GM19238 (cell line): ENCODE measurements around the gene DGKG.

Source experiments
- DNase-seq: peaks from one replicate; pipeline ENCODE4 v3.0.0; 2011; ENCODE audit warnings: low spot score; ENCODE audit not compliant: insufficient read length

DGKG gene

GRCh38 chr3:186178412-186178811 is 183.6 kb downstream of the DGKG start:
- DNase-seq, result no peak

- no peak for DNase-seq
Observed at GRCh38 chr3:186176373-186176990, 185.6 kb downstream of the DGKG start.

- DNase-seq, result no peak
Observed at GRCh38 chr3:186173224-186173815, 188.7 kb downstream of the DGKG start.

- DNase-seq, result no peak
Observed at GRCh38 chr3:186172353-186172752, 189.7 kb downstream of the DGKG start.

DNA sequence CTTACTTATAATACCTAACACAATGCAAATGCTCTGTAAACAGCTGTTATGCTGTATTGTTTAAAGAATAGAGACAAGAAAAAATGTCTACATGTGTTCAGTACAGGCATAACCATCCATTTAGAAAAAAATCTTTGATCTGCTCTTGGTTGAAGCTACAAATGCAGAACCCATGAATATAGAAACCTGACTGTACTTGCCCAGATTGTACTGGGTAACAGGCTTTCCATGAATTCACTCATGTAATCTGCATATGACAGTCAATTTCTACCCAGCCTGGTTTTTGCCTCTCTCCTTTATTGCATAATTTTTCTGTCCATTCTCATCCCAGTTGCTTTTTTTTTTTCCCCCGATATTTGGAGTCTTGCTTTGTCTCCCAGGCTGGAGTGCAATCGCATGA is 190.5 kb downstream of the DGKG start:
- no peak for DNase-seq

GRCh38 chr3:186170516-186170915 is 191.5 kb downstream of the DGKG start:
- no peak for DNase-seq

GRCh38 chr3:186169379-186169778 is 192.7 kb downstream of the DGKG start:
- no peak for DNase-seq

DNA sequence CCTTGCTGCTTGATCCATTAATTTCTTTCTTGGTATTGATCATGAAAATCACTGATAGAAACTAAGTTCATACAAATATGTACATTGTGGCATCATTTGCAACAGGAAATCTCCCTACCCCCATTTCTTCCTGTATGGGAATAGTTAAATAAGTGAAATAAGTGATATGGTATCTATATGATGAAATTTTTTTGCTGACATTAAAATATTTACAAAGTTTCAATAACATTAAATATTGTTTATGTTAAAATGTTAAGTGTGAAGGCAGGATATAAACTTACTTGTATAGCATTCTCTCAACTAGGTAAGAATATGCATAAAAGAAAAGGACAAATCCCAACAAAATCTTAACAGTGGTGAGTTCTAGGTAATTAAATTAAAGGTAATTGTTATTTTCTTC is 193.1 kb downstream of the DGKG start:
- no peak for DNase-seq

DNA sequence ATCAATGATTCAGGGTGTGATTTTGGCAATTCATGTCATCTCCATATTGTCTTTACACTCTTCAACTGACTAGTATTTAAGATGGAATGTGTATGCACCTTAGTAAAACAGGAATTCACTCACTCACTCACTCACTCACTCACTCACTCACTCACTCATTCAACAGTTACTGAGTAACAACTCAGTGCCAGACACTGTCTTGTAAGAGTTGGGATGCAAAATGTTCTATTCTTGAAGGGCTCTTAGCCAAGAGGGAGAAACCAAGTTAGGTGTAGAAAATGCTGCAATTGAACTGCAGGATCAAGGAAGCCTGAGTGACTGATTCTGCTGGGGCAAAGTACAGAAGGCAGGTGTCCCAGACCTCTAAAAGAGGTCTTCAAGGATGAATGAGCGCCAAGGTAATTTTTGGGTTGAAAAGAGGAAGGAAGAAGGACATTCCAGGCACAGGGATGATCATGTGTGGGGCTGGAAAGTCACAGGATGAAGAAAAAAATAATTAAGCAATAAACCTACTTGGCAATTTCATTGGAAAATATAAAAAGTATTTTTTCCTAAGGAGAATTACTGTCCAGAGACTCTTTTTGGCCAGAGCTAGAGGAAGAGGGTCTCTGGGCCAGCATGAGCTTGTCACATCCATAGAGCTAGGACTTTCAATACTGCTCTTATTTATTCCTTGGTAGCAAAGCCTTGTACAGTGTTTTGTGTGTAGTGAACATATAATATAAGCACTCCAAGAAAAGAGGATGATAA is 194.2 kb downstream of the DGKG start:
- DNase-seq, result no peak

GRCh38 chr3:186166491-186167288 is 195.3 kb downstream of the DGKG start:
- no peak for DNase-seq

DNA sequence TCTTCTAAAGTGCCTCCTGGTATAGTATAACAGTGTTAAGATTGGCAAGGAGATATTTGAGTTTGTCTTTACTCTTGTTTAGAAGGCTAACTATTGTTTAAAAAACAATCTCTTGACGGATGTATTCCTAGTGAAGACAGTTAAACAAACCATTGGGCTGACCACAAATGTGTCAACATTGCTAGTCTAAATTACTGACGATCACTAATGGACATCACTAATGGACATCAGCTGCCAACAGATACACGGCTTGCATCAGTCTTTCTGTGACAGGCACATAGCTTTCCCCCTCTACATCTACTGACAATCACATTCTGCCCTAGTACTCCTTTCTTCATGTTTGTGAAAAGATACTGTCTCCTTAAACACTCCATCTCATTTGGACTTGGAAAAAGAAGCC is 196.0 kb downstream of the DGKG start:
- no peak for DNase-seq

DNA sequence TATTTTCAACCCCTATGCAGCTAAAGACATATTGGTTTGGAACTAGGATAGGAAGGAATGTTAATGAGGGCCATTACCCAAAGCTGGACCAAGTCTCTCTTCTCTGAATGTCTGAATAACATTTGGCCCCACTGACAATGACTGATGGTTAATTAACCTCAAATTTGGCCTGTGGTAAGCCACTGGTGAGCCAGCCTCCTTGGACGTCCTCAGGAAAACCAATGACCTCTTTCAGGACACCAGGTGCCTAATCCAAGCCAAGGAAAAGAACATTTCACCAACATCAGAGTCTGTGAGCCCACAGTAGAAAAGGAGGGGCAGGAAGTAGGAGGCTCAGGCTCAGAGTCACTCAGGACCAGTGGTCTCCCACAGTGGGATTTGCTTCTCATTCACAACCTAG is 196.7 kb downstream of the DGKG start:
- DNase-seq, result no peak

- DNase-seq, result no peak
Observed at GRCh38 chr3:186164696-186165095, 197.3 kb downstream of the DGKG start.

GRCh38 chr3:186162221-186162620 is 199.8 kb downstream of the DGKG start:
- DNase-seq, result no peak

- DNase-seq, result no peak
Observed at GRCh38 chr3:186160691-186161243, 201.3 kb downstream of the DGKG start.

- no peak for DNase-seq
Observed at GRCh38 chr3:186154641-186155040, 207.4 kb downstream of the DGKG start.

- peak; percentile 63 for DNase-seq
Observed at GRCh38 chr3:186152889-186153292, 209.1 kb downstream of the DGKG start.

DNA sequence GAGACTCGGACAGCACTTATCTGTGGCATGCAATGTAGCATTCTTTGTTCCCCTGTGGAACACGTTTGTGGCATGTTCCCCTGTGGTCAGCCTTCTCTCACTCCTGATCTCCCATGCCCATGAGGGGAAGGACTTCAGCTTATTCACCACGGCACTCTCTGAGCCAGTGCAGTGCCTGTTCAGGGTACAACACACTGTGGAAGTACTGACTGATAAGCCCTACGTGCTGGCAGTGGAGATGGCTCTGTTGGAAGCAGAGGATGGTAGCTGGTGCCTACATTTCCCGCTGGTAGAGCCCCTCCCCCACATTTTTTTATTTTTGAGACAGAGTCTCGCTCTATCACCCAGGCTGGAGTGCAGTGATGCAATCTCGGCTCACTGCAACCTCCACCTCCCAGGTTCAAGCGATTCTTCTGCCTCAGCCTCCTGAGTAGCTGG is 209.7 kb downstream of the DGKG start:
- DNase-seq, result no peak

DNA sequence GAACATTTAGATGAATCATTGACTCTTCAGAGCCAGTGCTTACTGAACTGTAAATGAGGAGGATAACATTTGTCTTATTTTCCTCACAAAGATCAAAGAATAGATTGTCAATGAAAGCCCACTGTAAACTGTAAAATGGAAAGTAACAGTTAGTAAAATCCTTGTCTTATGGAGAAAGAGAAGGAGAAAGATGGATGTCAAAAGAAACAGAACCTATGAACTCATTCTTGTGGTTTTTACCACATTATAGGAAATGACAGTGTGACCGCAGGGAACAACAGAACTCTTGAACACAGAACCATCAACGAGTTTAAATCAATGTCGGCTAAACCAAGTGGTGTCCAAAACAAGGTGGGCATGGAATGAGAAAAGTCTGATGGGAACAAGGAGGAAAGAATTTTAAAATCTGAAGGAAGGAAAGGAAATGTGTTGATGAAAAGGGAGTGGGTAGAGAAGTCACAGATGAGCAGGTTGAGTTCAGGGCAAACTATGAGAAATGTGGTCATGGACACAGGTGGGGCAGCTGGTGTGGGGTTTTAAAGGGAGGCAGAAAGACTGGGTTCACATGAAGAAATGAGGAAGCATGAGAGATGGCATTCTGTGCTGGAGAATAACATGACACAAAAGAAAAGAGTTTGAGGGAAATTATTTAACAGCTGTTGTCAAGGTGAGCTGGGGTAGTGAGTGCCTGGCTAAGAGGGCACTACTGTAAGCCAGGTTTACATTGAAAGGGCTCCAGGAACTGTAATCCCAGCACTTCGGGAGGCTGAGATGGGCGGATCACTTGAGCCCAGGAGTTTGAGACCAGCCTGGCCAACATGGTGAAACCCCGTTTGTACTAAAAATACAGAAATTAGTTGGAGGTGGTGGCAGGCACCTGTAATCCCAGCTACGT is 210.7 kb downstream of the DGKG start:
- no peak for DNase-seq

GRCh38 chr3:186150041-186150830 is 211.8 kb downstream of the DGKG start:
- DNase-seq, result no peak
